ENCODE data around the gene TM9SF1. TPM values are rescaled to one million over a fixed set of nuclear protein-coding genes. Genes with fewer than 3 reads are reported as not detected.
A peak's percentile ranks its signal among the peaks of the same experiment; 100 is the strongest.

TM9SF1 gene
- total and polyA plus RNA-seq, 2 of the 13 experiments (the other 11 are each of a cell fraction or from before 2014, with no cell fraction given) = 83.2 to 110 TPM

- peak; percentile 69; the same call in 1 of the 2 replicates for TF ChIP-seq ZNF609 (CRISPR knock-in tag; IDR thresholded peaks at IDR 0.05; ENCODE audit: borderline replicate concordance)
- TF ChIP-seq USF2 (IDR thresholded peaks at IDR 0.05; ENCODE audit: low read depth, low read length) = no peak
- TF ChIP-seq USF2 (CRISPR knock-in tag; IDR thresholded peaks at IDR 0.05; ENCODE audit: borderline replicate concordance) = no peak
- no peak for TF ChIP-seq AGO2 (optimal IDR thresholded peaks at IDR 0.05; ENCODE audit: low read depth, low read length)
- peak in 1 of 2 experiments; percentile 79; a peak in 3 of 4 replicates for TF ChIP-seq HMGXB4 (CRISPR knock-in tag; IDR thresholded peaks at IDR 0.05; ENCODE audit: borderline replicate concordance in 1 of 2, low read depth in 1 of 2)
- TF ChIP-seq ZC3H13 (CRISPR knock-in tag; IDR thresholded peaks at IDR 0.05) = no peak
- no peak for TF ChIP-seq E2F1 (CRISPR knock-in tag; IDR thresholded peaks at IDR 0.05)
- no peak for TF ChIP-seq ATF7 (IDR thresholded peaks at IDR 0.05)
- TF ChIP-seq ATF7 (CRISPR knock-in tag; IDR thresholded peaks at IDR 0.05) = no peak
- TF ChIP-seq HNF1A (IDR thresholded peaks at IDR 0.05; ENCODE audit: low read depth) = 0 out of 2 replicates have a peak, but pooled peaks have one; percentile 5
- peak; percentile 60; the same call in 1 of the 2 replicates for TF ChIP-seq HNF1A (CRISPR knock-in tag; IDR thresholded peaks at IDR 0.05; ENCODE audit: borderline replicate concordance)
- TF ChIP-seq ZNF775 (CRISPR knock-in tag; IDR thresholded peaks at IDR 0.05; ENCODE audit: borderline replicate concordance) = no peak
- TF ChIP-seq ZNF580 (CRISPR knock-in tag; IDR thresholded peaks at IDR 0.05; ENCODE audit: borderline replicate concordance, low read depth) = no peak
Measured at GRCh38 chr14:24146453-24146977, 48.7 kb downstream of the TM9SF1 start, which contains the start of gene PSME2 (continued).
